ENCODE measurements around the gene ZNF385D. TPM values are rescaled to one million over a fixed set of nuclear protein-coding genes. Genes with fewer than 3 reads are reported as not detected.

Gene ZNF385D
- total RNA-seq, 1 experiment from 2014 or later: 9.6 TPM

DNA sequence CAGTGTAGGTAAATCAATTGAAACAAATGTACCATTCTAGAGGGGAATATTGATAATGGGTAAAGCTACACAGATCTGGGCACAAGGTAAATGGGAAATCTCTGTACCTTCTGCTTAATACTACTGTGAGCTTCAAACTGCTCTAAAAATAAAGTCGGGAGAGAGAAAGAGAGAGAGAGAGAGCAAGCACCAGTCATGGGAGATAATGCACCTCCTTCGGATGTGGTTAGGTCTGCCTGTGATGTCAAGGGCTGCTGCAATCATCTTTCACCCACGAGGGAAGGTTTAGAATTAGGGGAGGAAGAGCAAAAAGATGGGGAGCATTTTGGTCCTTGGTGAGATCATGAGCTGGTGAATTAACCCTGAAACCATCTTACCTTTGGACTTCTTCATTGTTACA, 219.1 kb downstream of the ZNF385D start (continued):
- TF ChIP-seq, protein P1, sequence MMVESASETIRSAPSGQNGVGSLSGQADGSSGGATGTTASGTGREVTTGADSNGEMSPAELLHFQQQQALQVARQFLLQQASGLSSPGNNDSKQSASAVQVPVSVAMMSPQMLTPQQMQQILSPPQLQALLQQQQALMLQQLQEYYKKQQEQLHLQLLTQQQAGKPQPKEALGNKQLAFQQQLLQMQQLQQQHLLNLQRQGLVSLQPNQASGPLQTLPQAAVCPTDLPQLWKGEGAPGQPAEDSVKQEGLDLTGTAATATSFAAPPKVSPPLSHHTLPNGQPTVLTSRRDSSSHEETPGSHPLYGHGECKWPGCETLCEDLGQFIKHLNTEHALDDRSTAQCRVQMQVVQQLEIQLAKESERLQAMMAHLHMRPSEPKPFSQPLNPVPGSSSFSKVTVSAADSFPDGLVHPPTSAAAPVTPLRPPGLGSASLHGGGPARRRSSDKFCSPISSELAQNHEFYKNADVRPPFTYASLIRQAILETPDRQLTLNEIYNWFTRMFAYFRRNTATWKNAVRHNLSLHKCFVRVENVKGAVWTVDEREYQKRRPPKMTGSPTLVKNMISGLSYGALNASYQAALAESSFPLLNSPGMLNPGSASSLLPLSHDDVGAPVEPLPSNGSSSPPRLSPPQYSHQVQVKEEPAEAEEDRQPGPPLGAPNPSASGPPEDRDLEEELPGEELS (CRISPR knock-in tag; IDR thresholded peaks at IDR 0.05): no peak

DNA sequence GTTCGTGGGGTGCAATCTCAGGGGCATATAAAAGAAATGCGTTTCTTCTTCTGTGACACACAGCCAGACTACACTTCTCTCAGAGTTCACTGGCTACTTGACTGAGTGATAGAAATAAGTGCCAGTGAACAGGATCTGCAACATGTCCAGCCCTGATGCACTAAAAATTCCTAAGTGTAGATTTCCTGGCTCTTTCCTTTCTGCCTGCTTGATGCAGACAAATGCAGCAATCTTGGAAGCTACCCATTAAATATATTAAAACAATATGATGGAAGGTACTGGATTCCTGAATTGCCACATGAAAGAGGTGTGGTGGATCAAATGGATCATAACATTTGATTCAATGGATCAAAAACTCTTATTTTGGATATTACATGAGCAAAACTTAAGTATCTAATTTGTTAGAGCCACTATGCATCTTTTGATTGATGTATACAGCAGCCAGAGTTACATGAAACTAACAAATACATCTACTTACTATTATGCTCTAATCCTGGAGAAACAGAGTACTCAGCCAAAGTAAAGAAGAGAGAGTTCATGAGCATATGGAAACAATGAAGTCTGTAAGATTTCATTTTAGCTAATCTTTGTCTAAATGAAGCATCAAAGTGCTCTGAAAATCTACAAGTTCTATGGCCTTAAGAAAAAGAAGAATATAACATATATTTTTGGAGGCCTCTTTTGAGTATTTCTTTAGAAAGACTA, 222.6 kb downstream of the ZNF385D start:
- Mint-ChIP-seq H3K27me3 (ENCODE audit: low read depth) (no peaks in the 10 kb centered on the region), H3K36me3 (no peaks in the 10 kb centered on the region), H3K9me3 (no peaks in the 10 kb centered on the region), H3K27ac (no peak overlapping the region), H3K4me3 (no peak overlapping the region), H3K4me1 (peaks cover 13% of the 10 kb centered on the region)
- ATAC-seq (no peak), DNase-seq (ENCODE audit: low spot score) (no peak)
- POLR2A ChIA-PET: no interaction called here
- CTCF ChIA-PET: no interaction called here
- TF ChIP-seq, protein P2, sequence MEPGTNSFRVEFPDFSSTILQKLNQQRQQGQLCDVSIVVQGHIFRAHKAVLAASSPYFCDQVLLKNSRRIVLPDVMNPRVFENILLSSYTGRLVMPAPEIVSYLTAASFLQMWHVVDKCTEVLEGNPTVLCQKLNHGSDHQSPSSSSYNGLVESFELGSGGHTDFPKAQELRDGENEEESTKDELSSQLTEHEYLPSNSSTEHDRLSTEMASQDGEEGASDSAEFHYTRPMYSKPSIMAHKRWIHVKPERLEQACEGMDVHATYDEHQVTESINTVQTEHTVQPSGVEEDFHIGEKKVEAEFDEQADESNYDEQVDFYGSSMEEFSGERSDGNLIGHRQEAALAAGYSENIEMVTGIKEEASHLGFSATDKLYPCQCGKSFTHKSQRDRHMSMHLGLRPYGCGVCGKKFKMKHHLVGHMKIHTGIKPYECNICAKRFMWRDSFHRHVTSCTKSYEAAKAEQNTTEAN (CRISPR knock-in tag; IDR thresholded peaks at IDR 0.05): no peak
- TF ChIP-seq, protein P3, sequence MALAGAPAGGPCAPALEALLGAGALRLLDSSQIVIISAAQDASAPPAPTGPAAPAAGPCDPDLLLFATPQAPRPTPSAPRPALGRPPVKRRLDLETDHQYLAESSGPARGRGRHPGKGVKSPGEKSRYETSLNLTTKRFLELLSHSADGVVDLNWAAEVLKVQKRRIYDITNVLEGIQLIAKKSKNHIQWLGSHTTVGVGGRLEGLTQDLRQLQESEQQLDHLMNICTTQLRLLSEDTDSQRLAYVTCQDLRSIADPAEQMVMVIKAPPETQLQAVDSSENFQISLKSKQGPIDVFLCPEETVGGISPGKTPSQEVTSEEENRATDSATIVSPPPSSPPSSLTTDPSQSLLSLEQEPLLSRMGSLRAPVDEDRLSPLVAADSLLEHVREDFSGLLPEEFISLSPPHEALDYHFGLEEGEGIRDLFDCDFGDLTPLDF (CRISPR knock-in tag; IDR thresholded peaks at IDR 0.05): no peak
- TF ChIP-seq ZBTB21 (CRISPR knock-in tag; IDR thresholded peaks at IDR 0.05; ENCODE audit: borderline replicate concordance) (no peak), PRRX2 (CRISPR knock-in tag; IDR thresholded peaks at IDR 0.05) (no peak), CBFB (CRISPR knock-in tag; IDR thresholded peaks at IDR 0.05; ENCODE audit: low read depth) (no peak), RELA (CRISPR knock-in tag; IDR thresholded peaks at IDR 0.05; ENCODE audit: borderline replicate concordance) (no peak), ZNF219 (CRISPR knock-in tag; IDR thresholded peaks at IDR 0.05; ENCODE audit: borderline replicate concordance) (no peak), SOX15 (CRISPR knock-in tag; IDR thresholded peaks at IDR 0.05) (no peak), MYBL2 (CRISPR knock-in tag; IDR thresholded peaks at IDR 0.05) (no peak), TEAD4 (CRISPR knock-in tag; IDR thresholded peaks at IDR 0.05) (no peak), ESRRA (CRISPR knock-in tag; IDR thresholded peaks at IDR 0.05; ENCODE audit: borderline replicate concordance) (no peak)
- TF ChIP-seq, protein P4, sequence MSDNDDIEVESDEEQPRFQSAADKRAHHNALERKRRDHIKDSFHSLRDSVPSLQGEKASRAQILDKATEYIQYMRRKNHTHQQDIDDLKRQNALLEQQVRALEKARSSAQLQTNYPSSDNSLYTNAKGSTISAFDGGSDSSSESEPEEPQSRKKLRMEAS (CRISPR knock-in tag; IDR thresholded peaks at IDR 0.05): no peak
- TF ChIP-seq, protein P5, sequence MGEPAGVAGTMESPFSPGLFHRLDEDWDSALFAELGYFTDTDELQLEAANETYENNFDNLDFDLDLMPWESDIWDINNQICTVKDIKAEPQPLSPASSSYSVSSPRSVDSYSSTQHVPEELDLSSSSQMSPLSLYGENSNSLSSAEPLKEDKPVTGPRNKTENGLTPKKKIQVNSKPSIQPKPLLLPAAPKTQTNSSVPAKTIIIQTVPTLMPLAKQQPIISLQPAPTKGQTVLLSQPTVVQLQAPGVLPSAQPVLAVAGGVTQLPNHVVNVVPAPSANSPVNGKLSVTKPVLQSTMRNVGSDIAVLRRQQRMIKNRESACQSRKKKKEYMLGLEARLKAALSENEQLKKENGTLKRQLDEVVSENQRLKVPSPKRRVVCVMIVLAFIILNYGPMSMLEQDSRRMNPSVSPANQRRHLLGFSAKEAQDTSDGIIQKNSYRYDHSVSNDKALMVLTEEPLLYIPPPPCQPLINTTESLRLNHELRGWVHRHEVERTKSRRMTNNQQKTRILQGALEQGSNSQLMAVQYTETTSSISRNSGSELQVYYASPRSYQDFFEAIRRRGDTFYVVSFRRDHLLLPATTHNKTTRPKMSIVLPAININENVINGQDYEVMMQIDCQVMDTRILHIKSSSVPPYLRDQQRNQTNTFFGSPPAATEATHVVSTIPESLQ (CRISPR knock-in tag; IDR thresholded peaks at IDR 0.05): no peak
- TF ChIP-seq, protein P6, sequence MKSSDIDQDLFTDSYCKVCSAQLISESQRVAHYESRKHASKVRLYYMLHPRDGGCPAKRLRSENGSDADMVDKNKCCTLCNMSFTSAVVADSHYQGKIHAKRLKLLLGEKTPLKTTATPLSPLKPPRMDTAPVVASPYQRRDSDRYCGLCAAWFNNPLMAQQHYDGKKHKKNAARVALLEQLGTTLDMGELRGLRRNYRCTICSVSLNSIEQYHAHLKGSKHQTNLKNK (CRISPR knock-in tag; IDR thresholded peaks at IDR 0.05): no peak
- TF ChIP-seq, protein P7, sequence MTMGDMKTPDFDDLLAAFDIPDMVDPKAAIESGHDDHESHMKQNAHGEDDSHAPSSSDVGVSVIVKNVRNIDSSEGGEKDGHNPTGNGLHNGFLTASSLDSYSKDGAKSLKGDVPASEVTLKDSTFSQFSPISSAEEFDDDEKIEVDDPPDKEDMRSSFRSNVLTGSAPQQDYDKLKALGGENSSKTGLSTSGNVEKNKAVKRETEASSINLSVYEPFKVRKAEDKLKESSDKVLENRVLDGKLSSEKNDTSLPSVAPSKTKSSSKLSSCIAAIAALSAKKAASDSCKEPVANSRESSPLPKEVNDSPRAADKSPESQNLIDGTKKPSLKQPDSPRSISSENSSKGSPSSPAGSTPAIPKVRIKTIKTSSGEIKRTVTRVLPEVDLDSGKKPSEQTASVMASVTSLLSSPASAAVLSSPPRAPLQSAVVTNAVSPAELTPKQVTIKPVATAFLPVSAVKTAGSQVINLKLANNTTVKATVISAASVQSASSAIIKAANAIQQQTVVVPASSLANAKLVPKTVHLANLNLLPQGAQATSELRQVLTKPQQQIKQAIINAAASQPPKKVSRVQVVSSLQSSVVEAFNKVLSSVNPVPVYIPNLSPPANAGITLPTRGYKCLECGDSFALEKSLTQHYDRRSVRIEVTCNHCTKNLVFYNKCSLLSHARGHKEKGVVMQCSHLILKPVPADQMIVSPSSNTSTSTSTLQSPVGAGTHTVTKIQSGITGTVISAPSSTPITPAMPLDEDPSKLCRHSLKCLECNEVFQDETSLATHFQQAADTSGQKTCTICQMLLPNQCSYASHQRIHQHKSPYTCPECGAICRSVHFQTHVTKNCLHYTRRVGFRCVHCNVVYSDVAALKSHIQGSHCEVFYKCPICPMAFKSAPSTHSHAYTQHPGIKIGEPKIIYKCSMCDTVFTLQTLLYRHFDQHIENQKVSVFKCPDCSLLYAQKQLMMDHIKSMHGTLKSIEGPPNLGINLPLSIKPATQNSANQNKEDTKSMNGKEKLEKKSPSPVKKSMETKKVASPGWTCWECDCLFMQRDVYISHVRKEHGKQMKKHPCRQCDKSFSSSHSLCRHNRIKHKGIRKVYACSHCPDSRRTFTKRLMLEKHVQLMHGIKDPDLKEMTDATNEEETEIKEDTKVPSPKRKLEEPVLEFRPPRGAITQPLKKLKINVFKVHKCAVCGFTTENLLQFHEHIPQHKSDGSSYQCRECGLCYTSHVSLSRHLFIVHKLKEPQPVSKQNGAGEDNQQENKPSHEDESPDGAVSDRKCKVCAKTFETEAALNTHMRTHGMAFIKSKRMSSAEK (CRISPR knock-in tag; IDR thresholded peaks at IDR 0.05; ENCODE audit: borderline replicate concordance): no peak
